H1 (cell line): ENCODE measurements around the gene GRXCR2. TPM values are rescaled to one million over a fixed set of nuclear protein-coding genes. Genes with fewer than 3 reads are reported as not detected.

Source experiments
- CTCF ChIA-PET: fragments of 300-600 bp; sonication (Branson Sonifier 250); formaldehyde crosslinking; loops from one replicate; lab custom pipeline; 2021; ENCODE audit not compliant: partially characterized antibody; lab: Charles Lee
- POLR2A ChIA-PET: fragments of 300-600 bp; sonication (Branson Sonifier 250); formaldehyde crosslinking; loops from one replicate; lab custom pipeline; 2021; ENCODE audit warnings: inconsistent platforms; ENCODE audit not compliant: partially characterized antibody; lab: Charles Lee
- DNase-seq, 2 experiments: peaks; one replicate each; pipeline versions ENCODE4 v3.0.0 to v3.0.0-alpha.2; 2010 to 2022; ENCODE audit warnings: low spot score in 2 of 2, low read depth in 1 of 2, mixed read lengths in 1 of 2
- FAIRE-seq: peaks from 2 replicates; lab custom pipeline; 2011; peaks lifted over from hg19 to GRCh38; lab: Jason Lieb, UNC
- H2AFZ ChIP-seq: 2 replicates; pipeline ENCODE4 v1.8.1; 2012; ENCODE audit warnings: low read length, inconsistent platforms
- H2AK5ac ChIP-seq: 2 replicates; pipeline ENCODE4 v1.6.1; 2013; ENCODE audit warnings: low read depth, low read length
- H2BK120ac ChIP-seq: replicated peaks from 2 replicates; pipeline ENCODE3; 2013; ENCODE audit warnings: low read depth, low read length, inconsistent platforms
- H2BK12ac ChIP-seq: 2 replicates; pipeline ENCODE4 v1.6.1; 2013; ENCODE audit warnings: low read depth, low read length
- H2BK15ac ChIP-seq: 2 replicates; pipeline ENCODE4 v1.6.1; 2013; ENCODE audit warnings: low read length
- H2BK20ac ChIP-seq: 2 replicates; pipeline ENCODE4 v1.6.1; 2013; ENCODE audit warnings: low read length
- H2BK5ac ChIP-seq: 2 replicates; pipeline ENCODE4 v1.6.1; 2013; ENCODE audit warnings: low read depth, low read length
- H3K14ac ChIP-seq: 2 replicates; pipeline ENCODE4 v1.6.1; 2013; ENCODE audit warnings: inconsistent platforms; ENCODE audit not compliant: insufficient read length
- H3K18ac ChIP-seq: 2 replicates; pipeline ENCODE4 v1.6.1; 2013; ENCODE audit warnings: low read length; ENCODE audit errors: extremely low read depth
- H3K23ac ChIP-seq: 2 replicates; pipeline ENCODE4 v1.6.1; 2013; ENCODE audit warnings: inconsistent platforms; ENCODE audit not compliant: insufficient read length
- H3K23me2 ChIP-seq: 2 replicates; pipeline ENCODE4 v1.6.1; 2013; ENCODE audit warnings: low read depth, low read length
- H3K27ac ChIP-seq: 2 replicates; pipeline ENCODE4 v1.6.1; 2011; ENCODE audit warnings: low read depth, low read length, inconsistent platforms
- H3K27me3 ChIP-seq, 4 experiments: replicated peaks in 1 of 4; 1 replicate in 1 of 4; 2 replicates in 3 of 4; pipeline versions ENCODE4 v1.6.1 to v1.8.1; 2011 to 2013; ENCODE audit warnings: low read length in 3 of 4, mild to moderate bottlenecking in 3 of 4, inconsistent platforms in 2 of 4, mixed read lengths in 2 of 4, moderate library complexity in 1 of 4; ENCODE audit not compliant: control insufficient read depth in 3 of 4, insufficient read depth in 3 of 4; ENCODE audit errors: extremely low read depth in 1 of 4
- H3K36me3 ChIP-seq, 4 experiments: 2 replicates each; pipeline versions ENCODE4 v1.6.1 to v1.8.1; 2011 to 2013; ENCODE audit warnings: mild to moderate bottlenecking in 4 of 4, low read length in 3 of 4, moderate library complexity in 2 of 4, control low read depth in 1 of 4, inconsistent platforms in 1 of 4; ENCODE audit not compliant: insufficient read depth in 4 of 4, control insufficient read depth in 2 of 4
- H3K4ac ChIP-seq: replicated peaks from 2 replicates; pipeline ENCODE3; 2013; ENCODE audit warnings: low read length, low read depth, mixed read lengths, inconsistent platforms; ENCODE audit not compliant: insufficient read length
- H3K4me1 ChIP-seq, 4 experiments: replicated peaks in 1 of 4; 1 replicate in 1 of 4; 2 replicates in 3 of 4; pipeline versions ENCODE4 v1.6.1 to v1.8.1; 2011 to 2013; ENCODE audit warnings: low read length in 3 of 4, inconsistent platforms in 2 of 4, mixed read lengths in 1 of 4; ENCODE audit not compliant: insufficient read depth in 4 of 4, control insufficient read depth in 3 of 4
- H3K4me2 ChIP-seq, 2 experiments: 2 replicates each; pipeline versions ENCODE4 v1.6.1 to v1.8.1; 2011 to 2013; ENCODE audit warnings: low read depth in 2 of 2, low read length in 2 of 2, control low read depth in 1 of 2, inconsistent platforms in 1 of 2, mild to moderate bottlenecking in 1 of 2; ENCODE audit not compliant: insufficient read depth in 1 of 2
- H3K4me3 ChIP-seq, 4 experiments: fragments of 200-600, 300-600 bp in 1 of 4; sonication (generic), shearing (Covaris generic), sonication (Bioruptor Twin) in 1 of 4; 2 replicates each; pipeline versions ENCODE4 v1.5.1 to v1.8.1; 2011 to 2016; ENCODE audit warnings: low read length in 4 of 4, low read depth in 3 of 4, control low read depth in 2 of 4, inconsistent platforms in 2 of 4, mild to moderate bottlenecking in 2 of 4, mixed read lengths in 1 of 4, moderate library complexity in 1 of 4; ENCODE audit not compliant: insufficient read depth in 2 of 4; ENCODE audit errors: extremely low read depth in 1 of 4
- H3K56ac ChIP-seq: replicated peaks from 2 replicates; pipeline ENCODE3; 2013; ENCODE audit warnings: low read depth, mild to moderate bottlenecking, mixed read lengths, low read length, inconsistent platforms; ENCODE audit not compliant: insufficient read length
- H3K79me1 ChIP-seq: 2 replicates; pipeline ENCODE4 v1.6.1; 2013; ENCODE audit warnings: low read depth, low read length, control low read depth
- H3K79me2 ChIP-seq, 2 experiments: 2 replicates each; pipeline versions ENCODE4 v1.6.1 to v1.8.1; 2012 to 2013; ENCODE audit warnings: low read length in 2 of 2, mild to moderate bottlenecking in 2 of 2, inconsistent platforms in 1 of 2; ENCODE audit not compliant: insufficient read depth in 2 of 2, control insufficient read depth in 1 of 2
- H3K9ac ChIP-seq, 4 experiments: replicated peaks in 1 of 4; 1 replicate in 1 of 4; 2 replicates in 3 of 4; pipeline versions ENCODE4 v1.6.1 to v1.8.1; 2011 to 2013; ENCODE audit warnings: low read depth in 3 of 4, low read length in 3 of 4, control low read depth in 2 of 4, mild to moderate bottlenecking in 2 of 4, moderate library complexity in 2 of 4, inconsistent platforms in 1 of 4; ENCODE audit errors: extremely low read depth in 1 of 4
- H3K9me3 ChIP-seq, 2 experiments: 2 replicates each; pipeline versions ENCODE4 v1.6.1 to v1.8.1; 2012 to 2013; ENCODE audit warnings: mild to moderate bottlenecking in 2 of 2, moderate library complexity in 2 of 2, control low read depth in 1 of 2, inconsistent platforms in 1 of 2, low read depth in 1 of 2, low read length in 1 of 2, mixed read lengths in 1 of 2; ENCODE audit not compliant: insufficient read depth in 2 of 2
- H4K20me1 ChIP-seq, 2 experiments: replicated peaks in 1 of 2; 2 replicates each; pipeline versions ENCODE3 to v1.8.1; 2011 to 2013; ENCODE audit warnings: inconsistent platforms in 2 of 2, low read length in 2 of 2, mild to moderate bottlenecking in 1 of 2; ENCODE audit not compliant: insufficient read depth in 2 of 2, control insufficient read depth in 1 of 2
- H4K5ac ChIP-seq: 2 replicates; pipeline ENCODE4 v1.6.1; 2013; ENCODE audit warnings: low read length, low read depth, mixed read lengths, inconsistent platforms; ENCODE audit not compliant: insufficient read length
- H4K8ac ChIP-seq: 2 replicates; pipeline ENCODE4 v1.8.0; 2013; ENCODE audit warnings: mild to moderate bottlenecking, moderate library complexity, low read length, inconsistent platforms; ENCODE audit not compliant: insufficient read depth; ENCODE audit errors: extremely low read depth
- H4K91ac ChIP-seq: replicated peaks from 2 replicates; pipeline ENCODE3; 2013; ENCODE audit warnings: low read length, mixed read lengths, inconsistent platforms; ENCODE audit not compliant: insufficient read length
- GABPA ChIP-seq: IDR thresholded peaks from 2 replicates; pipeline ENCODE4 v1.6.1; 2011; ENCODE audit warnings: mild to moderate bottlenecking, low read length, moderate library complexity, borderline replicate concordance; ENCODE audit not compliant: insufficient read depth
- HDAC2 ChIP-seq, 2 experiments: fragments of 300-600 bp in 1 of 2; sonication (generic) in 1 of 2; IDR thresholded peaks; 2 replicates each; pipeline ENCODE4 v1.6.1; 2011 to 2012; ENCODE audit warnings: low read depth in 2 of 2, low read length in 2 of 2, mild to moderate bottlenecking in 2 of 2, moderate library complexity in 2 of 2, borderline replicate concordance in 1 of 2, inconsistent platforms in 1 of 2
- KDM1A ChIP-seq: fragments of 200-600, 300-600 bp; sonication (generic); IDR thresholded peaks from 2 replicates; pipeline ENCODE4 v1.7.1; 2016; ENCODE audit warnings: mild to moderate bottlenecking, low read length, borderline replicate concordance
- WGBS, 2 experiments: shearing (Covaris generic) in 1 of 2; methylation state at CpG; one replicate each; pipeline versions ENCODE4 v1.1.6 to v1.1.7; 2013 to 2015; ENCODE audit warnings: low lambda C conversion rate in 2 of 2, mixed read lengths in 2 of 2, inconsistent platforms in 1 of 2, low coverage in 1 of 2, missing lambda C conversion rate in 1 of 2; ENCODE audit not compliant: insufficient replicate concordance in 2 of 2, insufficient coverage in 1 of 2, insufficient read length in 1 of 2; ENCODE audit errors: extremely low coverage in 1 of 2, missing lambda C conversion rate in 1 of 2; 5-methylcytosine and 5-hydroxymethylcytosine counted together
- polyA plus RNA-seq, 7 experiments: library from polyadenylated mRNA; depleted of rRNA in 3 of 7; stranded (reverse) in 5 of 7; unstranded in 2 of 7; fragments of >200 nt in 5 of 7; fragments of 200-250 nt in 2 of 7; gene quantifications; 1 replicate in 5 of 7; 2 replicates in 1 of 7; 4 replicates in 1 of 7; pipeline versions ENCODE4 v1.2.1 to v1.2.3, GENCODE V29; 2011 to 2013; ENCODE audit warnings: missing spikeins in 2 of 7, mixed read lengths in 2 of 7
- total RNA-seq: library from RNA; stranded (reverse); fragmentation: NEBNext Ultra II Directional; extraction: Animal tissue kit (Norgen Biotek cat#: 25700); gene quantifications from 2 replicates; pipeline ENCODE4 v1.2.1, GENCODE V29; 2021

Gene GRXCR2
- total and polyA plus RNA-seq, 2 of the 8 experiments (the other 6 are each of a cell fraction or from before 2014, with no cell fraction given): not detected

DNA sequence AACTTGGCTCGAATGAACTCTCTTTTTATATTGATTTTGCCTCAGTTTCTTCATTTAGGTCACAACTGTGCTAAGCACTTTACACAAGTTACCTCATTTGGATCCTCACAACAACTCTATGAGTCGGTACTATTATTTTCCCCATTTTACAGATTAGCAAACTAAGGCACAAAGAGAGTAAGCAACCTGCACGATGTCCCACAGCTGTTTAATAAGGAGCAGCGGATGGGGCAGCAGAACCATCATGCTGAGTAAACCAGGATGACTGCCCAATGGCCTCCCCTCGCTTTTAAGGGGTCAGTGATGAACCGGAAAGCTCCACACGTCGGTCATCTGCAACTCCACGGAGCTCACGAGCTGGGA is 38.3 kb downstream of the GRXCR2 start:
- Histone ChIP-seq H3K9me3 (no peaks in the 10 kb centered on the region), H2BK12ac (no peak overlapping the region), H3K79me2 (no peaks in the 10 kb centered on the region), H2BK120ac (no peak overlapping the region), H4K20me1 (no peaks in the 10 kb centered on the region), H3K56ac (no peak overlapping the region), H4K8ac (peak overlapping the region; percentile 73; the same call in 1 of the 2 replicates), H2AFZ (peak overlapping the region; percentile 78; the same call in 1 of the 2 replicates), H2BK15ac (no peak overlapping the region), H4K91ac (no peak overlapping the region), H3K23ac (no peak overlapping the region), H3K18ac (no peak overlapping the region), H4K5ac (no peak overlapping the region), H3K4ac (no peak overlapping the region), H2AK5ac (no peak overlapping the region), H3K27ac (no peak overlapping the region), H3K79me1 (no peaks in the 10 kb centered on the region), H3K23me2 (peaks cover 11% of the 10 kb centered on the region; the same call in 1 of the 2 replicates), H3K27me3 (peaks cover 0 to 18% (median 16%) of the 10 kb centered on the region in 4 experiments; a peak in 6 of 7 replicates), H3K9ac (no peak overlapping the region), H3K4me1 (peaks cover 2 to 6% (median 4%) of the 10 kb centered on the region in 4 experiments; a peak in 4 of 7 replicates), H3K14ac (no peak overlapping the region), H3K4me3 (peak overlapping the region; percentile 56 to 66 (median 62); a peak in 6 of 8 replicates), H3K36me3 (no peaks in the 10 kb centered on the region), H2BK5ac (no peak overlapping the region), H3K4me2 (peak overlapping the region; percentile 77 to 79), H2BK20ac (no peak overlapping the region)
- DNase-seq (no peak), FAIRE-seq (no peak)
- CTCF ChIA-PET: interaction anchor here (0.5 to 2.6 kb wide), 10 partner anchors 8 to 331 kb away, joined by 3 to 13 read pairs (median 6); no protein-coding TSS in a partner anchor
- peak; percentile 97 for TF ChIP-seq KDM1A
- 0 out of 4 replicates have a peak, but pooled peaks of 1 of the 2 experiments have one; percentile 81 for TF ChIP-seq HDAC2 (IDR thresholded peaks at IDR 0.05; ENCODE audit: borderline replicate concordance in 1 of 2, low read depth in 2 of 2, low read length in 2 of 2)
- TF ChIP-seq GABPA: no peak
- WGBS, 2 experiments: 45% methylated on average over 10 of the region's 10 CpGs; no CpG with 5 or more reads in 1 of the 2 experiments
- POLR2A ChIA-PET: interaction anchor here (0.6 to 0.7 kb wide), 2 partner anchors 101 to 1444 kb away, joined by 3 to 5 read pairs; no protein-coding TSS in a partner anchor
